ENCODE measurements around the gene RORC.

Gene RORC

GRCh38 chr1:151825751-151826660 is 5.6 kb downstream of the RORC start:
- DNase-seq = no peak

GRCh38 chr1:151825204-151825603 is 6.4 kb downstream of the RORC start:
- DNase-seq = no peak

GRCh38 chr1:151823175-151823574 is 8.4 kb downstream of the RORC start:
- DNase-seq = no peak

GRCh38 chr1:151822404-151822803 is 9.2 kb downstream of the RORC start:
- no peak for DNase-seq

- DNase-seq = peak; percentile 25 to 85 (median 72)
Observed at GRCh38 chr1:151820940-151821339, 10.7 kb downstream of the RORC start.

- DNase-seq = no peak
Observed at GRCh38 chr1:151819976-151820623, 11.5 kb downstream of the RORC start.

GRCh38 chr1:151819227-151819835 is 12.3 kb downstream of the RORC start:
- no peak for DNase-seq

- DNase-seq = peak in 2 of 3 experiments; percentile 43 to 60
Observed at GRCh38 chr1:151817353-151817730, 14.3 kb downstream of the RORC start.

- DNase-seq = peak in 2 of 3 experiments; percentile 43 to 60
Observed at GRCh38 chr1:151816548-151817352, 14.9 kb downstream of the RORC start.

GRCh38 chr1:151815716-151816327 is 15.8 kb downstream of the RORC start:
- no peak for DNase-seq

GRCh38 chr1:151814971-151815545 is 16.5 kb downstream of the RORC start:
- no peak for DNase-seq

GRCh38 chr1:151814426-151814825 is 17.2 kb downstream of the RORC start:
- DNase-seq = no peak

GRCh38 chr1:151813271-151813977 is 18.2 kb downstream of the RORC start:
- DNase-seq = no peak

- DNase-seq = no peak
Observed at GRCh38 chr1:151811181-151811580, 20.4 kb downstream of the RORC start.

- no peak for DNase-seq
Observed at GRCh38 chr1:151809985-151810556, 21.5 kb downstream of the RORC start.

GRCh38 chr1:151809290-151809984 is 22.2 kb downstream of the RORC start:
- DNase-seq = no peak

- no peak for DNase-seq
Observed at GRCh38 chr1:151807766-151808165, 23.8 kb downstream of the RORC start.

- no peak for DNase-seq
Observed at GRCh38 chr1:151807131-151807530, 24.5 kb downstream of the RORC start.

- DNase-seq = no peak
Observed at GRCh38 chr1:151806170-151806569, 25.4 kb downstream of the RORC start.

GRCh38 chr1:151805066-151805820 is 26.4 kb downstream of the RORC start, which contains the start of gene LINGO4:
LINGO4 (minus strand) TSS chr1:151805419; CDS start chr1:151802704, 2,715 bp downstream.
- DNase-seq = no peak

All from NCI-H1417 (cell line).